ENCODE data around the gene ZNF480. TPM values are rescaled to one million over a fixed set of nuclear protein-coding genes. Genes with fewer than 3 reads are reported as not detected.

The ZNF480 gene
- total RNA-seq, 6 experiments from 2014 or later = 9.8 to 12.5 (median 11.9) TPM

- H3K4me1 Mint-ChIP-seq (ENCODE audit: low read depth) = peaks cover 22% of the 10 kb centered on the region
- peaks cover 44% of the 10 kb centered on the region for H3K36me3 Mint-ChIP-seq (ENCODE audit: low read depth)
- no peak for TF ChIP-seq CTCF (IDR thresholded peaks at IDR 0.05)
- DNase-seq = peak; percentile 5
- peaks cover 20% of the 10 kb centered on the region for H3K9me3 Mint-ChIP-seq
- peak overlapping the region; percentile 96 for H3K4me3 Mint-ChIP-seq
- H3K27me3 Mint-ChIP-seq (ENCODE audit: insufficient read depth) = peaks cover 3% of the 10 kb centered on the region
- peak overlapping the region; percentile 96 for H3K27ac Mint-ChIP-seq
Observed at GRCh38 chr19:52270266-52270885, 26.6 kb upstream of the ZNF480 start.

- Mint-ChIP-seq H3K36me3 (ENCODE audit: low read depth) (peaks cover 69% of the 10 kb centered on the region), H3K9me3 (peaks cover 40% of the 10 kb centered on the region), H3K4me3 (no peak overlapping the region), H3K27me3 (ENCODE audit: insufficient read depth) (peaks cover 3% of the 10 kb centered on the region), H3K27ac (no peak overlapping the region), H3K4me1 (ENCODE audit: low read depth) (peaks cover 22% of the 10 kb centered on the region)
- DNase-seq = no peak
- TF ChIP-seq CTCF (IDR thresholded peaks at IDR 0.05) = no peak
Observed at GRCh38 chr19:52273301-52273700, 23.7 kb upstream of the ZNF480 start.

GRCh38 chr19:52274191-52274590 is 22.8 kb upstream of the ZNF480 start:
- H3K36me3 Mint-ChIP-seq (ENCODE audit: low read depth) = peaks cover 78% of the 10 kb centered on the region
- no peak overlapping the region for H3K27ac Mint-ChIP-seq
- H3K4me1 Mint-ChIP-seq (ENCODE audit: low read depth) = peaks cover 22% of the 10 kb centered on the region
- no peak overlapping the region for H3K4me3 Mint-ChIP-seq
- no peak for TF ChIP-seq CTCF (IDR thresholded peaks at IDR 0.05)
- DNase-seq = no peak
- peaks cover 49% of the 10 kb centered on the region for H3K9me3 Mint-ChIP-seq
- H3K27me3 Mint-ChIP-seq (ENCODE audit: insufficient read depth) = peaks cover 3% of the 10 kb centered on the region

GRCh38 chr19:52275988-52276387 is 21.0 kb upstream of the ZNF480 start:
- Mint-ChIP-seq H3K36me3 (ENCODE audit: low read depth) (peaks cover 78% of the 10 kb centered on the region), H3K4me1 (ENCODE audit: low read depth) (peaks cover 14% of the 10 kb centered on the region; the same call in 1 of the 2 replicates), H3K27me3 (ENCODE audit: insufficient read depth) (peaks cover 3% of the 10 kb centered on the region; the same call in 1 of the 2 replicates), H3K9me3 (peaks cover 53% of the 10 kb centered on the region), H3K4me3 (no peak overlapping the region), H3K27ac (no peak overlapping the region)
- no peak for DNase-seq
- TF ChIP-seq CTCF (IDR thresholded peaks at IDR 0.05) = no peak

- Mint-ChIP-seq H3K4me1 (ENCODE audit: low read depth) (peaks cover 4% of the 10 kb centered on the region; the same call in 1 of the 2 replicates), H3K9me3 (peaks cover 48% of the 10 kb centered on the region), H3K27me3 (ENCODE audit: insufficient read depth) (no peaks in the 10 kb centered on the region), H3K27ac (no peak overlapping the region), H3K4me3 (no peak overlapping the region), H3K36me3 (ENCODE audit: low read depth) (peaks cover 83% of the 10 kb centered on the region)
- TF ChIP-seq CTCF (IDR thresholded peaks at IDR 0.05) = no peak
- DNase-seq = no peak
Observed at GRCh38 chr19:52277471-52277870, 19.5 kb upstream of the ZNF480 start.

All from HFFc6 (cell line).